HCT116 (cell line): ENCODE measurements around the gene CDRT15. TPM values are rescaled to one million over a fixed set of nuclear protein-coding genes. Genes with fewer than 3 reads are reported as not detected.

Source experiments
- ATAC-seq: fragments of 200-7000 bp; cut with Tn5 transposase; 2 replicates; pipeline ENCODE4 v1.9.1; 2020; ENCODE audit warnings: mild to moderate bottlenecking, moderate library complexity
- BruUV-seq: library from RNA; stranded (reverse); fragments of 400-500 nt; replicated peaks from 2 replicates; lab custom pipeline; 2021; lab: Mats Ljungman, UMichigan
- CTCF ChIA-PET: fragments of 300-600 bp; sonication (Branson Sonifier 250); formaldehyde crosslinking; loops from one replicate; lab custom pipeline; 2021; ENCODE audit warnings: antibody characterized with exemption; lab: Charles Lee
- POLR2A ChIA-PET: fragments of 300-600, 350-600 bp; sonication (Branson Sonifier 250); formaldehyde crosslinking; loops from one replicate; lab custom pipeline; 2021; ENCODE audit warnings: antibody characterized with exemption; lab: Charles Lee
- RAD21 ChIA-PET, 2 experiments: fragments of 300-600 bp; sonication (Branson Sonifier 250); formaldehyde crosslinking; loops; one replicate each; lab custom pipeline; 2023; ENCODE audit warnings: low total read pairs in 2 of 2; ENCODE audit not compliant: uncharacterized antibody in 2 of 2, unreplicated experiment in 2 of 2, low non-redundant PET in 1 of 2; lab: Charles Lee
- DNase-seq: peaks from one replicate; pipeline ENCODE4 v3.0.0-alpha.2; 2010; ENCODE audit warnings: low read depth, low spot score
- H2AFZ ChIP-seq: fragments of 200-600 bp; shearing (Covaris generic), sonication (generic); 2 replicates; pipeline ENCODE4 v1.6.1; 2017; ENCODE audit warnings: low read depth, mixed run types, mixed read lengths, antibody characterized with exemption, low read length; ENCODE audit not compliant: poor library complexity, severe bottlenecking
- H3K27ac ChIP-seq: 2 replicates; pipeline ENCODE4 v1.5.1; 2012; ENCODE audit warnings: low read depth, low read length
- H3K27me3 ChIP-seq: fragments of 200-600 bp; sonication (generic); 2 replicates; pipeline ENCODE4 v1.6.1; 2016; ENCODE audit warnings: mixed run types, low read length, mixed read lengths; ENCODE audit not compliant: insufficient read depth
- H3K36me3 ChIP-seq, 2 experiments: fragments of 200-500 bp in 1 of 2; fragments of 200-600 bp in 1 of 2; sonication (Bioruptor generic) in 1 of 2; sonication (generic) in 1 of 2; 2 replicates each; pipeline versions ENCODE4 v1.5.1 to v1.6.1; 2014 to 2016; ENCODE audit warnings: low read length in 2 of 2, inconsistent platforms in 1 of 2, mixed read lengths in 1 of 2, mixed run types in 1 of 2; ENCODE audit not compliant: insufficient read depth in 2 of 2, control insufficient read depth in 1 of 2
- H3K4me1 ChIP-seq, 2 experiments: fragments of 200-600 bp in 1 of 2; sonication (generic) in 1 of 2; 2 replicates each; pipeline versions ENCODE4 v1.5.1 to v1.6.1; 2012 to 2017; ENCODE audit warnings: low read length in 2 of 2, inconsistent platforms in 1 of 2, mild to moderate bottlenecking in 1 of 2, mixed read lengths in 1 of 2, mixed run types in 1 of 2, moderate library complexity in 1 of 2; ENCODE audit not compliant: insufficient read depth in 2 of 2, control insufficient read depth in 1 of 2
- H3K4me2 ChIP-seq: fragments of 200-600 bp; sonication (generic); 2 replicates; pipeline ENCODE4 v1.6.1; 2017; ENCODE audit warnings: mixed run types, low read length, mixed read lengths
- H3K4me3 ChIP-seq, 2 experiments: fragments of 200-600 bp in 1 of 2; sonication (generic) in 1 of 2; replicated peaks in 1 of 2; 2 replicates each; pipeline ENCODE4 v1.5.1; 2011 to 2016; ENCODE audit warnings: low read length in 2 of 2, control low read depth in 1 of 2, low read depth in 1 of 2, mild to moderate bottlenecking in 1 of 2, mixed read lengths in 1 of 2, mixed run types in 1 of 2
- H3K79me2 ChIP-seq: fragments of 200-600 bp; sonication (generic); 2 replicates; pipeline ENCODE4 v1.6.1; 2017; ENCODE audit warnings: mild to moderate bottlenecking, mixed run types, low read length, moderate library complexity, mixed read lengths; ENCODE audit not compliant: insufficient read depth
- H3K9ac ChIP-seq: fragments of 200-600 bp; sonication (generic); 2 replicates; pipeline ENCODE4 v1.6.1; 2016; ENCODE audit warnings: low read length, mixed read lengths
- H3K9me2 ChIP-seq: fragments of 200-600 bp; sonication (generic), shearing (Covaris generic); 2 replicates; pipeline ENCODE4 v1.6.1; 2017; ENCODE audit warnings: mixed run types, mild to moderate bottlenecking, moderate library complexity; ENCODE audit not compliant: insufficient read depth
- H3K9me3 ChIP-seq, 2 experiments: fragments of 200-500 bp in 1 of 2; fragments of 200-600 bp in 1 of 2; sonication (Bioruptor generic) in 1 of 2; sonication (generic) in 1 of 2; 2 replicates each; pipeline ENCODE4 v1.6.1; 2014 to 2017; ENCODE audit warnings: low read length in 2 of 2, mixed read lengths in 2 of 2, inconsistent platforms in 1 of 2, low read depth in 1 of 2, mild to moderate bottlenecking in 1 of 2, mixed run types in 1 of 2, moderate library complexity in 1 of 2; ENCODE audit not compliant: control insufficient read depth in 1 of 2, insufficient read depth in 1 of 2
- H4K20me1 ChIP-seq: fragments of 200-600 bp; sonication (generic), shearing (Covaris generic); 2 replicates; pipeline ENCODE4 v1.6.1; 2017; ENCODE audit warnings: mixed run types, mild to moderate bottlenecking, moderate library complexity; ENCODE audit not compliant: insufficient read depth
- CEBPB ChIP-seq: IDR thresholded peaks from 2 replicates; pipeline ENCODE4 v1.6.1; 2012; ENCODE audit warnings: low read depth
- EGR1 ChIP-seq: IDR thresholded peaks from 2 replicates; pipeline ENCODE4 v1.6.1; 2012; ENCODE audit warnings: low read depth
- EZH2 ChIP-seq: fragments of 200-600 bp; sonication (generic); IDR thresholded peaks from 2 replicates; pipeline ENCODE4 v1.6.1; 2017; ENCODE audit warnings: antibody characterized with exemption, mixed run types
- POLR2A ChIP-seq: IDR thresholded peaks from 2 replicates; pipeline ENCODE4 v1.7.0; 2011; ENCODE audit warnings: borderline replicate concordance; ENCODE audit not compliant: insufficient read depth, insufficient read length; ENCODE audit errors: extremely low read depth
- REST ChIP-seq: IDR thresholded peaks from 2 replicates; pipeline ENCODE4 v1.6.1; 2012; ENCODE audit warnings: low read depth
- SRF ChIP-seq: IDR thresholded peaks from 2 replicates; pipeline ENCODE4 v1.6.1; 2012; ENCODE audit warnings: low read depth
- TCF7L2 ChIP-seq: IDR thresholded peaks from 2 replicates; pipeline ENCODE4 v1.7.0; 2011; ENCODE audit warnings: borderline replicate concordance, inconsistent platforms; ENCODE audit not compliant: insufficient read depth, insufficient read length; ENCODE audit errors: extremely low read depth
- ZBTB33 ChIP-seq: IDR thresholded peaks from 2 replicates; pipeline ENCODE4 v1.6.1; 2011; ENCODE audit warnings: mild to moderate bottlenecking, low read length, moderate library complexity; ENCODE audit not compliant: insufficient replicate concordance; ENCODE audit errors: extremely low read depth
- ZNF274 ChIP-seq: fragments of 200-500 bp; sonication (Bioruptor generic); IDR thresholded peaks from 2 replicates; pipeline ENCODE4 v1.6.1; 2014; ENCODE audit warnings: mild to moderate bottlenecking, low read depth, low read length, inconsistent platforms
- intact Hi-C: fragments of 100-400 bp; cut with micrococcal nuclease; formaldehyde crosslinking; loops from 2 replicates; pipeline ENCODE4 v1.10.0; 2022
- total RNA-seq: library from RNA; stranded (reverse); gene quantifications from one replicate; pipeline ENCODE4 v1.2.1, GENCODE V29; 2021; ENCODE audit not compliant: unreplicated experiment
- TF ChIP-seq, protein P1 (sequence below): IDR thresholded peaks from 2 replicates; pipeline ENCODE4 v1.6.1; 2012
- TF ChIP-seq, protein P2 (sequence below), 3 experiments: fragments of 200-600 bp in 1 of 3; sonication (generic) in 1 of 3; IDR thresholded peaks in 2 of 3; conservative IDR thresholded peaks in 1 of 3; 2 replicates each; pipeline ENCODE4 v1.5.1; 2012 to 2017; ENCODE audit warnings: low read depth in 2 of 3, low read length in 2 of 3, antibody characterized with exemption in 1 of 3, borderline replicate concordance in 1 of 3, control low read depth in 1 of 3, mild to moderate bottlenecking in 1 of 3, mixed read lengths in 1 of 3, mixed run types in 1 of 3, moderate library complexity in 1 of 3; ENCODE audit not compliant: insufficient read depth in 1 of 3

CDRT15 gene
- total RNA-seq, 1 experiment from 2014 or later: not detected

DNA sequence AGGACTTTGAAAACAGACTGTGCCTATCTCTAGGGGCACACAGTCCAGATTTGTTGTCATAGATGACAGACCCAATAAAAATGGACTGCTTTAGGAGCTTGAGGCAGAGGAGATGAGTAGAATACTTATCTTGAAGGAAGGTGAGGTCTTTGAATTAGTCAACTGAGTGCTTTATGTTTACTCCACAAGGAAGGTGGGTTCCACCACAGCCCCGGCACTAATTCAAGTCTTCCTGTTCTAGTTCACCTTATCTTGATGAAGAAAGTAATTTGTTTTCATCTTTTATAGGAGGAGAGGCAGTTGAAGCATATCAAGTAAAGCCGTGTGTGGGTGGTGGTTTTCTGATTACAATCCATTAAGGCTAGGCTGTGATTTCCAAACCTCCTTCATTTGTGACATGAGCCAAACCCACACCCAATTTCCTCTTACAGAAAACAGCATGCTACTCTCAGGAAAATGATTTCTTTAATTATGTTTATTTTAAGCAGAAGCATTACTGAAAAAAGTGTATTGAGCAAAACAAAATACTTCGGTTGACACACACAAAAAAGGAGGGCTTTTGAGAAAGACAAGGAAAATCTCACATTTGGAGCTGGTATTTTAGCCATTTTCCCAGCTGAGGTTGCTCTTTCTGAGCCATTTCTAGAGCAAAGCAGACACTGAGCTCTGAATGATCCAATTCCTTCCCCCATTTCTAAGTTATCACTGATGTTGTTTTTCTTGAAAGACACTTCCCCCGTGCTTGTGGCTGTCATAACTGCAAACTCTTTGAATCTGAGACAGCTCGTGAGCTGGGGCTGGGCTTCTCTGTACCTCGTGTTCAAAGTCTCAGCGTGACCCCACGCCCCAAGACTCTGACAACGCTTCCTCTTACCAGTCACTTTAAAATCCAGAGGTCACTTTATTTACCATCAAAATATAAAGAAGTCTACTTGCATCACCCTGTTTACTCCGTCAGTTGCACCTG is 35.4 kb downstream of the CDRT15 start:
- H3K9ac ChIP-seq: no peak overlapping the region
- H3K27ac ChIP-seq: no peak overlapping the region
- H3K27me3 ChIP-seq: no peaks in the 10 kb centered on the region
- TF ChIP-seq, protein P1, sequence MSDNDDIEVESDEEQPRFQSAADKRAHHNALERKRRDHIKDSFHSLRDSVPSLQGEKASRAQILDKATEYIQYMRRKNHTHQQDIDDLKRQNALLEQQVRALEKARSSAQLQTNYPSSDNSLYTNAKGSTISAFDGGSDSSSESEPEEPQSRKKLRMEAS: no peak
- TF ChIP-seq EGR1: no peak
- TF ChIP-seq EZH2: no peak
- no peak for TF ChIP-seq ZBTB33
- no peak for TF ChIP-seq TCF7L2
- no peak for TF ChIP-seq POLR2A
- no peak for TF ChIP-seq SRF
- no peak for TF ChIP-seq CEBPB
- TF ChIP-seq, protein P2, sequence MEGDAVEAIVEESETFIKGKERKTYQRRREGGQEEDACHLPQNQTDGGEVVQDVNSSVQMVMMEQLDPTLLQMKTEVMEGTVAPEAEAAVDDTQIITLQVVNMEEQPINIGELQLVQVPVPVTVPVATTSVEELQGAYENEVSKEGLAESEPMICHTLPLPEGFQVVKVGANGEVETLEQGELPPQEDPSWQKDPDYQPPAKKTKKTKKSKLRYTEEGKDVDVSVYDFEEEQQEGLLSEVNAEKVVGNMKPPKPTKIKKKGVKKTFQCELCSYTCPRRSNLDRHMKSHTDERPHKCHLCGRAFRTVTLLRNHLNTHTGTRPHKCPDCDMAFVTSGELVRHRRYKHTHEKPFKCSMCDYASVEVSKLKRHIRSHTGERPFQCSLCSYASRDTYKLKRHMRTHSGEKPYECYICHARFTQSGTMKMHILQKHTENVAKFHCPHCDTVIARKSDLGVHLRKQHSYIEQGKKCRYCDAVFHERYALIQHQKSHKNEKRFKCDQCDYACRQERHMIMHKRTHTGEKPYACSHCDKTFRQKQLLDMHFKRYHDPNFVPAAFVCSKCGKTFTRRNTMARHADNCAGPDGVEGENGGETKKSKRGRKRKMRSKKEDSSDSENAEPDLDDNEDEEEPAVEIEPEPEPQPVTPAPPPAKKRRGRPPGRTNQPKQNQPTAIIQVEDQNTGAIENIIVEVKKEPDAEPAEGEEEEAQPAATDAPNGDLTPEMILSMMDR (IDR thresholded peaks at IDR 0.05 in 2 of 3, conservative IDR thresholded peaks at IDR 0.05 in 1 of 3; ENCODE audit: borderline replicate concordance in 1 of 3, insufficient read depth in 1 of 3, low read depth in 2 of 3, low read length in 2 of 3): no peak
- TF ChIP-seq REST: no peak
- no peak for TF ChIP-seq ZNF274
- ChIA-PET RAD21 (no interaction called here), POLR2A (no interaction called here), CTCF (no interaction called here)
- no peak for DNase-seq
- no peaks in the 10 kb centered on the region for H3K79me2 ChIP-seq
- intact Hi-C loops: no loop called here
- no peaks in the 10 kb centered on the region for H3K9me2 ChIP-seq
- BruUV-seq: no TSS peak
- H2AFZ ChIP-seq: no peak overlapping the region
- H4K20me1 ChIP-seq: no peaks in the 10 kb centered on the region
- H3K9me3 ChIP-seq: no peaks in the 10 kb centered on the region
- H3K4me1 ChIP-seq: peaks cover 7 to 21% of the 10 kb centered on the region in 2 experiments
- no peak overlapping the region for H3K4me3 ChIP-seq
- no peak for ATAC-seq
- no peak overlapping the region for H3K4me2 ChIP-seq
- no peaks in the 10 kb centered on the region for H3K36me3 ChIP-seq
